Panc1 (cell line): ENCODE data around the gene FN3KRP. TPM values are rescaled to one million over a fixed set of nuclear protein-coding genes. Genes with fewer than 3 reads are reported as not detected.

ENCODE experiments used
- ATAC-seq: fragments of 200-7000 bp; cut with Tn5 transposase; 2 replicates; pipeline ENCODE4 v1.9.1; 2020; ENCODE audit warnings: mild to moderate bottlenecking, moderate library complexity
- BruUV-seq: library from RNA; stranded (reverse); fragments of 400-500 nt; replicated peaks from 2 replicates; lab custom pipeline; 2021; lab: Mats Ljungman, UMichigan
- CTCF ChIA-PET: fragments of 300-600 bp; sonication (Branson Sonifier 250); formaldehyde crosslinking; loops from one replicate; lab custom pipeline; 2022; ENCODE audit warnings: antibody characterized with exemption; lab: Charles Lee
- POLR2A ChIA-PET: fragments of 300-600 bp; sonication (Branson Sonifier 250); formaldehyde crosslinking; loops from one replicate; lab custom pipeline; 2022; ENCODE audit warnings: antibody characterized with exemption; lab: Charles Lee
- DNase-seq: peaks from one replicate; pipeline ENCODE4 v3.0.0-alpha.2; 2010; ENCODE audit warnings: low read depth, low spot score
- H3K27ac ChIP-seq: 2 replicates; pipeline ENCODE4 v1.5.1; 2011; ENCODE audit warnings: mild to moderate bottlenecking, low read length, inconsistent platforms
- H3K27me3 ChIP-seq: fragments of 200-500 bp; sonication (Bioruptor generic); 2 replicates; pipeline ENCODE4 v1.6.0; 2014; ENCODE audit warnings: low read length, inconsistent platforms; ENCODE audit not compliant: control insufficient read depth, insufficient read depth
- H3K36me3 ChIP-seq: fragments of 200-500 bp; sonication (Bioruptor generic); 2 replicates; pipeline ENCODE4 v1.5.1; 2014; ENCODE audit warnings: inconsistent platforms, mild to moderate bottlenecking, low read length, moderate library complexity; ENCODE audit not compliant: control insufficient read depth, insufficient read depth
- H3K4me1 ChIP-seq: 2 replicates; pipeline ENCODE4 v1.5.1; 2011; ENCODE audit warnings: inconsistent platforms, mild to moderate bottlenecking, low read length, moderate library complexity; ENCODE audit not compliant: control insufficient read depth, insufficient read depth
- H3K4me3 ChIP-seq, 2 experiments: 2 replicates each; pipeline ENCODE4 v1.5.1; 2011 to 2012; ENCODE audit warnings: low read depth in 2 of 2, low read length in 2 of 2, mild to moderate bottlenecking in 2 of 2, inconsistent platforms in 1 of 2, moderate library complexity in 1 of 2
- H3K9me3 ChIP-seq: fragments of 200-500 bp; sonication (Bioruptor generic); 2 replicates; pipeline ENCODE4 v1.5.1; 2014; ENCODE audit warnings: low read depth, mild to moderate bottlenecking, inconsistent platforms, low read length, moderate library complexity; ENCODE audit not compliant: control insufficient read depth, insufficient read depth
- CTCF ChIP-seq: fragments of 450-650 bp; IDR thresholded peaks from 2 replicates; pipeline ENCODE4 v1.5.1; 2017; ENCODE audit warnings: mild to moderate bottlenecking
- POLR2AphosphoS5 ChIP-seq: IDR thresholded peaks from 2 replicates; pipeline ENCODE4 v1.6.1; 2012; ENCODE audit warnings: mild to moderate bottlenecking, low read depth, low read length, moderate library complexity
- REST ChIP-seq, 2 experiments: IDR thresholded peaks; 2 replicates each; pipeline ENCODE4 v1.6.1; 2011 to 2012; ENCODE audit warnings: low read depth in 2 of 2, control low read depth in 1 of 2, low read length in 1 of 2, mild to moderate bottlenecking in 1 of 2, moderate library complexity in 1 of 2; ENCODE audit not compliant: insufficient read depth in 1 of 2
- SIN3A ChIP-seq: IDR thresholded peaks from 2 replicates; pipeline ENCODE4 v1.6.1; 2012; ENCODE audit warnings: low read depth, mild to moderate bottlenecking, low read length, moderate library complexity, borderline replicate concordance; ENCODE audit not compliant: insufficient read depth
- TCF7L2 ChIP-seq: IDR thresholded peaks from 2 replicates; pipeline ENCODE4 v1.6.1; 2011; ENCODE audit warnings: mild to moderate bottlenecking, low read depth, low read length, inconsistent platforms
- in situ Hi-C: cut with HindIII; loops from 2 replicates; pipeline ENCODE4 v1.10.0; 2016; ENCODE audit warnings: low sequenced_read_pairs, low pct_unique_long_range_greater_than_20kb
- intact Hi-C: fragments of 100-400 bp; cut with micrococcal nuclease; formaldehyde crosslinking; loops from one replicate; pipeline ENCODE4 v1.10.0; 2022; ENCODE audit not compliant: unreplicated experiment
- total RNA-seq: library from RNA; stranded (reverse); gene quantifications from one replicate; pipeline ENCODE4 v1.2.1, GENCODE V29; 2021; ENCODE audit not compliant: unreplicated experiment

Gene FN3KRP
- total RNA-seq, 1 experiment from 2014 or later, result 41.0 TPM

- Histone ChIP-seq H3K4me1 (peaks cover 7% of the 10 kb centered on the region), H3K36me3 (no peaks in the 10 kb centered on the region), H3K4me3 (no peak overlapping the region), H3K27ac (no peak overlapping the region), H3K27me3 (no peaks in the 10 kb centered on the region), H3K9me3 (no peaks in the 10 kb centered on the region)
- POLR2A ChIA-PET, result no interaction called here
- BruUV-seq, result no TSS peak
- intact Hi-C loops, result no loop called here
- TF ChIP-seq SIN3A, result no peak
- TF ChIP-seq REST (IDR thresholded peaks at IDR 0.05; ENCODE audit: insufficient read depth in 1 of 2, low read depth in 2 of 2, low read length in 1 of 2), result no peak
- no peak for TF ChIP-seq POLR2AphosphoS5
- no peak for TF ChIP-seq CTCF
- DNase-seq, result no peak
- no peak for ATAC-seq
- in situ Hi-C loops, result no loop called here
- CTCF ChIA-PET, result no interaction called here
Observed at GRCh38 chr17:82704886-82705285, 11.6 kb upstream of the FN3KRP start.

GRCh38 chr17:82705756-82706155, 10.8 kb upstream of the FN3KRP start:
- no peak for ATAC-seq
- BruUV-seq, result no TSS peak
- Histone ChIP-seq H3K27ac (no peak overlapping the region), H3K4me3 (no peak overlapping the region), H3K9me3 (no peaks in the 10 kb centered on the region), H3K27me3 (no peaks in the 10 kb centered on the region), H3K36me3 (no peaks in the 10 kb centered on the region), H3K4me1 (peaks cover 7% of the 10 kb centered on the region)
- intact Hi-C loops, result no loop called here
- POLR2A ChIA-PET, result no interaction called here
- in situ Hi-C loops, result no loop called here
- DNase-seq, result no peak
- CTCF ChIA-PET, result no interaction called here
- TF ChIP-seq TCF7L2 (no peak), REST (IDR thresholded peaks at IDR 0.05; ENCODE audit: insufficient read depth in 1 of 2, low read depth in 2 of 2, low read length in 1 of 2) (no peak), SIN3A (no peak), CTCF (no peak), POLR2AphosphoS5 (no peak)
